GM13976 (cell line): ENCODE measurements around the gene C1orf141.
A peak's percentile ranks its signal among the peaks of the same experiment; 100 is the strongest.

ENCODE experiments used
- DNase-seq: peaks from one replicate; pipeline ENCODE4 v3.0.0; 2012; ENCODE audit warnings: low spot score
- in situ Hi-C: fragments of 300-500 bp; cut with MboI; formaldehyde crosslinking; loops from one replicate; pipeline ENCODE4 v1.12.0; 2022; ENCODE audit warnings: low sequenced_read_pairs, mixed read lengths, inconsistent platforms; ENCODE audit not compliant: unreplicated experiment
- TF ChIP-seq, protein P1 (sequence below): IDR thresholded peaks from 2 replicates; pipeline ENCODE4 v1.5.1; 2012; ENCODE audit warnings: borderline replicate concordance, mild to moderate bottlenecking; ENCODE audit not compliant: insufficient read depth; ENCODE audit errors: extremely low read depth, missing control alignments, control extremely low read depth

The C1orf141 gene

DNA sequence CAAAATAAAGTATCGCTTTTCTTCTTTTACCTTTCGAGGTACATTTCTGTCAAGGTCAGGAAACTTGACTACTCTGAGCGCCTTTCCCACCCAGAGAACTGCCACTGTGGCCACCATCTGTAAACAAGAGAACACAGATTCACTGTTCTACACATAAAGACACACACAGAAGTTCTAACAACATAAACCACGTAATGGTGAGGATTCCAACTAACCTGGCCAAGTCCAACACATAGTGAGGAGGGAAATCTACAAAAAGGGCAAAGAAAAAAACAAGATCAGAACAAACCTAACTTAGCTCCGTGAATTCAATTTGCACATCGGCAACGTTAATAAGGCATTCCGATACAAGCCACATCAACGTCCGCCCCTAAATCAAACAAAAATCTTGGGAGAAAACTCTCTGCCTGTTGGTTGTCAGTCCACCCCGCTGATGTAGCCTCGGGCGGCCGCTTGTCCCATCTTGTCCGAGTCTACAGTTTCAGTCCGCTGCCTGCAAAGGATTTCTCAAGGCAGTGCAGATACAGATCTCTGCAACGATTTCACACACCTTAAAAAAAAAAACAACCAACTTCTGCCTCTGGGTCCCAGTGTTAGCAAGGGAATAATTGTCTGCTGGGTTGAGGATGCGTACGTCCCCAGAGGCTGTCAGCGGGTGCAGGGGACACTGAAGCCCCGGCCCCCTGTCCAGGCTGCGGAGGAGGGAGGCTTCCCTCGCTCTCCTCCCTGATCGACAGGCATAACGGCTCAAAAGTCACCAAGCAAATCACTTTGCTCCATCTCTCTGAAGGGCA lies 81.8 kb downstream of the C1orf141 start:
- TF ChIP-seq, protein P1, sequence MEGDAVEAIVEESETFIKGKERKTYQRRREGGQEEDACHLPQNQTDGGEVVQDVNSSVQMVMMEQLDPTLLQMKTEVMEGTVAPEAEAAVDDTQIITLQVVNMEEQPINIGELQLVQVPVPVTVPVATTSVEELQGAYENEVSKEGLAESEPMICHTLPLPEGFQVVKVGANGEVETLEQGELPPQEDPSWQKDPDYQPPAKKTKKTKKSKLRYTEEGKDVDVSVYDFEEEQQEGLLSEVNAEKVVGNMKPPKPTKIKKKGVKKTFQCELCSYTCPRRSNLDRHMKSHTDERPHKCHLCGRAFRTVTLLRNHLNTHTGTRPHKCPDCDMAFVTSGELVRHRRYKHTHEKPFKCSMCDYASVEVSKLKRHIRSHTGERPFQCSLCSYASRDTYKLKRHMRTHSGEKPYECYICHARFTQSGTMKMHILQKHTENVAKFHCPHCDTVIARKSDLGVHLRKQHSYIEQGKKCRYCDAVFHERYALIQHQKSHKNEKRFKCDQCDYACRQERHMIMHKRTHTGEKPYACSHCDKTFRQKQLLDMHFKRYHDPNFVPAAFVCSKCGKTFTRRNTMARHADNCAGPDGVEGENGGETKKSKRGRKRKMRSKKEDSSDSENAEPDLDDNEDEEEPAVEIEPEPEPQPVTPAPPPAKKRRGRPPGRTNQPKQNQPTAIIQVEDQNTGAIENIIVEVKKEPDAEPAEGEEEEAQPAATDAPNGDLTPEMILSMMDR: no peak
- DNase-seq: peak; percentile 18
- in situ Hi-C loops: no loop called here

DNA sequence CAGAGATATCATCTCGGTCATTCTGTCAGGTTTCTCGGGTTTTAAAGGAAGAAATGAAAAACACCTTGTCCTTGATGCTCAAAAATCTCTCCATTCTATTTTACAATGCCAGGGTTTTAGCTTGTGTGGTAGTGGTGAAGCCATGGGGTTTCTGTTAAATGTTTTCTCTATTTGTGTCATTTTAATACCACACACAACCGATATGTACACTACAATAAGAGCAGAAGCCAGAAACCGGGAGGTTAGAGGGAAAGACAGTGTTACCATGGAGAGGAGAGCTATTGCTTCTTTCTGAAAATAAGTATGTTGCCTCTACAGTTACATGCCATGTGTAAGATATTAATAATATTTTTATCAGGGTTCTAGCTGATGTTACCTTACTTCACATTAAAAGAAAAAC lies 83.6 kb downstream of the C1orf141 start:
- in situ Hi-C loops: no loop called here
- TF ChIP-seq, protein P1: no peak

DNA sequence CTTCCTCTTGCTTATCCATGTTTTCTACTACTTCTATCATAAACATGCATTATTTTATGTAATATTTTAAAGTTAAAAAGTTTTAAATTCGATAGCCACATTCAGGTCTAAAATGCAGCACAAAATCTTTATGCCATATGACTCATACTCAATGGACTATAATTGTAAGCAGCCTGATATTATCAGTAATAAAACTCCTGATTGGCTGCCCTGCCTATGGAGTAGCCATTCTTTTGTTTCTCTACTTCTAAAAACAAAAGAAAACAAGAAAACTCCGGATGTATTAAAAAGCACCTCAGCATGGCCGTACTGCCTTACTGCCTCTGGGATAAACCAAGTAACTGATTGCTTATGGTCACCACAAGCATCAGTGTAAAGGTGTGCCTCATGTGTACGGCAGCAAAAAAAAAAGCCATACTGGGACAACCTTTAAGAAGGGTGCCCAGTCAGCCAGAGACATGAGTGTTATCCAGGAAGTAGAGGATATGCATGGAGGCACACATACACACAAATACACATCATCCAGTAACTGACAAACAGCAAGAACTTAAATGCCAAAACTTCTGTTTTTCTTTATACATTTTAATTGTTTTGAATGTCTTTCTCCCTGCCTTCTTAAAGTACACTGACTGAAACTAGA lies 90.0 kb downstream of the C1orf141 start:
- no peak for DNase-seq
- TF ChIP-seq, protein P1: no peak
- in situ Hi-C loops: no loop called here

More for the DNA sequence above, 83.6 kb downstream of the C1orf141 start:
- no peak for DNase-seq

DNA sequence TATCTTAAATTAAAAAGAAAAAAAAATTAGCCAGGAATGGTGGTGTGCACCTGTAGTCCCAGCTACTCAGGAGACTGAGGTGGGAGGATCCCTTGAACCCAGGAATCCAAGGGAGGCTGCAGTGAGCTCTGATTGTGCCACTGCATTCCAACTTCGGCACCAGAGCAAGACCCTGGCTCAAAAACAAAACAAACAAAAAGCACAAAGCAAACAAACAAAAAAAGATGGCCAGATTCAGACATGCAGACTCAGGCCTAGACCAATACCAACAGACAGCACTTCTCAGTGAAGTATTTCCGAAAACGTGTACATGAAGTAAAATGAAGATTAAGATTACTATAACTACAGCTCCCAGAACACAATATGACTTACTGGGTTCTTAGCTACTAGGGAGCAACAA lies 91.4 kb downstream of the C1orf141 start:
- in situ Hi-C loops: no loop called here
- TF ChIP-seq, protein P1: no peak

More for the DNA sequence above, 91.4 kb downstream of the C1orf141 start:
- DNase-seq: no peak
